Esophagus muscularis mucosa (tissue), 3 donors: ENCODE results near the gene HOXD13.

ENCODE experiments used
- POLR2A ChIP-seq: fragments of 450-650 bp; IDR thresholded peaks from one replicate; pipeline ENCODE4 v1.6.1; 2017; ENCODE audit warnings: antibody characterized with exemption, moderate library complexity, mild to moderate bottlenecking, low read depth
- POLR2AphosphoS5 ChIP-seq, 2 donors: sonication (generic); formaldehyde crosslinking; IDR thresholded peaks; one replicate each; pipeline ENCODE4 v1.6.1; 2017; ENCODE audit warnings: antibody characterized with exemption in 2 of 2
- TF ChIP-seq, protein P1 (sequence below), 3 experiments: fragments of 200-600 bp in 2 of 3; fragments of 450-650 bp in 1 of 3; sonication (generic) in 2 of 3; IDR thresholded peaks; one replicate each; pipeline ENCODE4 v1.5.1; 2017 to 2019; ENCODE audit warnings: antibody characterized with exemption in 3 of 3, mild to moderate bottlenecking in 2 of 3, moderate library complexity in 1 of 3

DNA sequence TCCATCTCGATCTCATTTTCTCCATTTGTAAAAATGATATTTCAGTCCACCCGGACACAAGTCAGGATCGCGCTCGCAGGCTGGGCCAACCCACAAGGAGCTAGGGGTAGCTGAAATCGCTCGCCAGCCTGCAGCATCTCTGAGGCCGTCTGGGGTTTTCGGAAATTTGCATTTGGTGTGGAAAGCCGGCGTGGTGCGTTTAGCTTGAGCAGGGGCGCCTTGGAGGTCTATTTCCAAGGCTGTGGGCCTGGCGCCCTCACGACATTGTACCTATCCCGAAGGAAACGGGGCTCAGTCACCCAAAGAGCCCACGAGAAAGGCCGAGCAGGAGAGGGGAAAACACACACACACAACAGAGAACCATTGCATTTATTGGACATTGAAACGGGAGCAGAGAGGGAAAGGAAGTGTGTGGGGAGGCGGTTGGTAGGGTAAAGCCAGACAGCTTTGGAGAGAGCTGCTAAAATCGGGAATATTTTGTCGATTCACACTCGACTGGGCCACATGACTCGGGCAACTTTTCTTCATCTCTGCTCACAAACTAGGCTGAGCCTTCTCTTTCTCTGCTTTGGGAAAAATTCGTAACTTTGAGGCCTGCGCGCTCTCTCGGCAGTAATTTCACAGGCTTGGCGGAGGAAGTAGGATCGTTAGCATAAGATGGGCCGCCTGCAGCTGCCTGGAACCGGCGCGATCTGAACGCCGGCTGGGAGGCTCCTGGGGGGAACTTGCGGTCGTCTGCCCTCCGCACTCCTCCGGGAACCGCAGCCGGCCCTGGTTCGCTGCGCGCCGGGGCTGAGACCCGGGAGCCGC is 35.9 kb downstream of the HOXD13 start:
- TF ChIP-seq, protein P1, sequence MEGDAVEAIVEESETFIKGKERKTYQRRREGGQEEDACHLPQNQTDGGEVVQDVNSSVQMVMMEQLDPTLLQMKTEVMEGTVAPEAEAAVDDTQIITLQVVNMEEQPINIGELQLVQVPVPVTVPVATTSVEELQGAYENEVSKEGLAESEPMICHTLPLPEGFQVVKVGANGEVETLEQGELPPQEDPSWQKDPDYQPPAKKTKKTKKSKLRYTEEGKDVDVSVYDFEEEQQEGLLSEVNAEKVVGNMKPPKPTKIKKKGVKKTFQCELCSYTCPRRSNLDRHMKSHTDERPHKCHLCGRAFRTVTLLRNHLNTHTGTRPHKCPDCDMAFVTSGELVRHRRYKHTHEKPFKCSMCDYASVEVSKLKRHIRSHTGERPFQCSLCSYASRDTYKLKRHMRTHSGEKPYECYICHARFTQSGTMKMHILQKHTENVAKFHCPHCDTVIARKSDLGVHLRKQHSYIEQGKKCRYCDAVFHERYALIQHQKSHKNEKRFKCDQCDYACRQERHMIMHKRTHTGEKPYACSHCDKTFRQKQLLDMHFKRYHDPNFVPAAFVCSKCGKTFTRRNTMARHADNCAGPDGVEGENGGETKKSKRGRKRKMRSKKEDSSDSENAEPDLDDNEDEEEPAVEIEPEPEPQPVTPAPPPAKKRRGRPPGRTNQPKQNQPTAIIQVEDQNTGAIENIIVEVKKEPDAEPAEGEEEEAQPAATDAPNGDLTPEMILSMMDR (IDR thresholded peaks at IDR 0.05) = no peak
- no peak for TF ChIP-seq POLR2A
- TF ChIP-seq POLR2AphosphoS5 (IDR thresholded peaks at IDR 0.05) = no peak
